SJCRH30 (cell line): ENCODE measurements around the gene NDST1. TPM values are rescaled to one million over a fixed set of nuclear protein-coding genes. Genes with fewer than 3 reads are reported as not detected.

Experiments used
- DNase-seq, 2 experiments: peaks; one replicate each; pipeline ENCODE4 v3.0.0-alpha.2; 2015 to 2020
- H3K27ac ChIP-seq: fragments of 250-450 bp; sonication (Bioruptor Pico); 2 replicates; pipeline ENCODE4 v1.5.1; 2020; ENCODE audit warnings: mild to moderate bottlenecking, moderate library complexity
- H3K27me3 ChIP-seq: fragments of 250-450 bp; sonication (Bioruptor Pico); 2 replicates; pipeline ENCODE4 v1.5.1; 2020; ENCODE audit warnings: mild to moderate bottlenecking, moderate library complexity
- H3K36me3 ChIP-seq: fragments of 250-450 bp; sonication (Bioruptor Pico); 2 replicates; pipeline ENCODE4 v1.5.1; 2020; ENCODE audit warnings: mild to moderate bottlenecking, moderate library complexity
- H3K4me1 ChIP-seq: fragments of 250-450 bp; sonication (Bioruptor Pico); 2 replicates; pipeline ENCODE4 v1.5.1; 2020; ENCODE audit warnings: mild to moderate bottlenecking, moderate library complexity
- H3K4me3 ChIP-seq: fragments of 250-450 bp; sonication (Bioruptor Pico); 2 replicates; pipeline ENCODE4 v1.5.1; 2020; ENCODE audit warnings: mild to moderate bottlenecking, moderate library complexity
- H3K9me3 ChIP-seq: fragments of 250-450 bp; sonication (Bioruptor Pico); replicated peaks from 2 replicates; pipeline ENCODE4 v1.5.1; 2020; ENCODE audit warnings: mild to moderate bottlenecking, moderate library complexity
- total RNA-seq: library from RNA; depleted of rRNA; stranded (reverse); fragments of >200 nt; shearing (Covaris generic); gene quantifications from 2 replicates; pipeline ENCODE4 v1.2.3, GENCODE V29; 2014

The NDST1 gene
- total RNA-seq, 1 experiment from 2014 or later = 30.0 TPM

GRCh38 chr5:150549735-150550134 is 41.8 kb downstream of the NDST1 start:
- no peaks in the 10 kb centered on the region for H3K27me3 ChIP-seq
- peaks cover 37% of the 10 kb centered on the region for H3K36me3 ChIP-seq
- no peak for DNase-seq
- H3K27ac ChIP-seq = no peak overlapping the region
- no peaks in the 10 kb centered on the region for H3K9me3 ChIP-seq
- H3K4me1 ChIP-seq = no peaks in the 10 kb centered on the region
- H3K4me3 ChIP-seq = no peak overlapping the region

- Histone ChIP-seq H3K27me3 (no peaks in the 10 kb centered on the region), H3K36me3 (peaks cover 37% of the 10 kb centered on the region), H3K9me3 (no peaks in the 10 kb centered on the region), H3K4me1 (no peaks in the 10 kb centered on the region), H3K4me3 (no peak overlapping the region), H3K27ac (no peak overlapping the region)
- DNase-seq = no peak
Observed at GRCh38 chr5:150550286-150550685, 42.4 kb downstream of the NDST1 start.

- no peak for DNase-seq
- H3K4me1 ChIP-seq = no peaks in the 10 kb centered on the region
- H3K36me3 ChIP-seq = peaks cover 36% of the 10 kb centered on the region
- H3K4me3 ChIP-seq = no peak overlapping the region
- no peaks in the 10 kb centered on the region for H3K27me3 ChIP-seq
- H3K27ac ChIP-seq = no peak overlapping the region
- no peaks in the 10 kb centered on the region for H3K9me3 ChIP-seq
Observed at GRCh38 chr5:150551066-150551465, 43.1 kb downstream of the NDST1 start.

- H3K36me3 ChIP-seq = peaks cover 30% of the 10 kb centered on the region
- H3K27me3 ChIP-seq = no peaks in the 10 kb centered on the region
- no peaks in the 10 kb centered on the region for H3K4me1 ChIP-seq
- no peak for DNase-seq
- H3K4me3 ChIP-seq = no peak overlapping the region
- no peaks in the 10 kb centered on the region for H3K9me3 ChIP-seq
- H3K27ac ChIP-seq = no peak overlapping the region
Observed at GRCh38 chr5:150553402-150553801, 45.5 kb downstream of the NDST1 start.

GRCh38 chr5:150553911-150554310 is 46.0 kb downstream of the NDST1 start:
- Histone ChIP-seq H3K36me3 (peaks cover 26% of the 10 kb centered on the region), H3K27ac (no peak overlapping the region), H3K4me3 (no peak overlapping the region), H3K4me1 (no peaks in the 10 kb centered on the region), H3K9me3 (no peaks in the 10 kb centered on the region), H3K27me3 (no peaks in the 10 kb centered on the region)
- DNase-seq = no peak

DNA sequence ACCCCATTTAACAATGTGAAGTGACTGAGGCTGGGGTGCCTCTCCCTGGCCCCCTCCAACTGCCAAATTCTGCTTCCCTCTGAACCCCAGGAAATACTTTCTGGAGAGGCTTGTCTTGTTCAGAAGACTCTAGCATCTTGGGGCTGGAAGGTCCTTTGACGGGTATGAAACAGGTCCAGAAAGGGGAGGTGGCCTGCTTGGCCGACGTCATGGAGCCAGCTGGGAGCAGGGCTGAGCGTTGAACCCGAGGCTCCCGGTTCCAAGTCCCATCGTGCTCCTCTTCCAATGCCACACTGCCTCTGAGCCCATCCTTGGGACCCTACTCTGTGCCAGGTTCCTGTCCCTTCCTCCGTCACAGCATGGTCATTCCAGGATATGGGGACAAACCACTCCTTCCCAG is 46.9 kb downstream of the NDST1 start:
- H3K36me3 ChIP-seq = peaks cover 21% of the 10 kb centered on the region
- no peak overlapping the region for H3K4me3 ChIP-seq
- no peak overlapping the region for H3K27ac ChIP-seq
- no peaks in the 10 kb centered on the region for H3K4me1 ChIP-seq
- no peaks in the 10 kb centered on the region for H3K9me3 ChIP-seq
- H3K27me3 ChIP-seq = no peaks in the 10 kb centered on the region
- DNase-seq = no peak

- no peak for DNase-seq
- no peaks in the 10 kb centered on the region for H3K27me3 ChIP-seq
- H3K4me3 ChIP-seq = no peak overlapping the region
- H3K27ac ChIP-seq = no peak overlapping the region
- no peaks in the 10 kb centered on the region for H3K9me3 ChIP-seq
- H3K4me1 ChIP-seq = peaks cover 4% of the 10 kb centered on the region; the same call in 1 of the 2 replicates
- peaks cover 21% of the 10 kb centered on the region for H3K36me3 ChIP-seq
Observed at GRCh38 chr5:150556106-150556505, 48.2 kb downstream of the NDST1 start.

- no peaks in the 10 kb centered on the region for H3K27me3 ChIP-seq
- DNase-seq = no peak
- H3K27ac ChIP-seq = no peak overlapping the region
- no peak overlapping the region for H3K4me3 ChIP-seq
- peaks cover 15% of the 10 kb centered on the region for H3K36me3 ChIP-seq
- H3K4me1 ChIP-seq = peaks cover 4% of the 10 kb centered on the region; the same call in 1 of the 2 replicates
- no peaks in the 10 kb centered on the region for H3K9me3 ChIP-seq
Observed at GRCh38 chr5:150556859-150557508, 49.1 kb downstream of the NDST1 start.

GRCh38 chr5:150557509-150557872 is 49.6 kb downstream of the NDST1 start:
- peaks cover 4% of the 10 kb centered on the region; the same call in 1 of the 2 replicates for H3K4me1 ChIP-seq
- H3K9me3 ChIP-seq = no peaks in the 10 kb centered on the region
- H3K27me3 ChIP-seq = no peaks in the 10 kb centered on the region
- H3K27ac ChIP-seq = no peak overlapping the region
- no peak for DNase-seq
- H3K4me3 ChIP-seq = no peak overlapping the region
- peaks cover 13% of the 10 kb centered on the region for H3K36me3 ChIP-seq

DNA sequence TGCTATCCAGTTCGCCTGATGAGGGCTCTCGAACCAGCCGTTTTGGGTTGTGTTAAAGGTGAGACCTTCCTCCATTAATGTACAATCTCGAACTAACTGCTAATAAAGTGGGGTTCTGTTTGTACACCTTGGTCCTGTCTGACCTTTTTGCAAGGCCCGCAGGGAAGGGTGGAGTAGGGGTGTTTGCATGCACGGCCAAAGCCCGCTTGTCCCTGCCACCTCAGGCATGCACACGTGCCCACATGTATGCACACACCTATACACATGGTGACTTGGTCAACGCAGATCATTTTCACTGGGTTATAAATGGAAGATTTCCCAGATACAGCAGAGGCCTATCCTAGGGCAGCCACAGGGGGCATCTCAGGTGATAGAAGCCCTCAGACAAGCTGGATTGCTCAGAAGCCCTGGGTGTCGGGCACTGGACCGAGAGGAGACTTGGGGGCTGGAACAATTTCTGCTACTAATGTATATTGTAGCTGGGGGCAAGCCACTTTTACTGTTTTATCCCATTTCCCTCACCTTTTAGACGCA is 50.2 kb downstream of the NDST1 start:
- Histone ChIP-seq H3K36me3 (peaks cover 6% of the 10 kb centered on the region; the same call in 1 of the 2 replicates), H3K4me3 (no peak overlapping the region), H3K9me3 (0 out of 2 replicates have a peak, but pooled peaks cover 3% of the 10 kb centered on the region), H3K4me1 (peaks cover 4% of the 10 kb centered on the region; the same call in 1 of the 2 replicates), H3K27ac (no peak overlapping the region), H3K27me3 (no peaks in the 10 kb centered on the region)
- DNase-seq = no peak

GRCh38 chr5:150559088-150559487 is 51.2 kb downstream of the NDST1 start:
- Histone ChIP-seq H3K9me3 (0 out of 2 replicates have a peak, but pooled peaks cover 3% of the 10 kb centered on the region), H3K36me3 (peaks cover 5% of the 10 kb centered on the region; the same call in 1 of the 2 replicates), H3K4me3 (no peak overlapping the region), H3K27me3 (no peaks in the 10 kb centered on the region), H3K27ac (no peak overlapping the region), H3K4me1 (peaks cover 4% of the 10 kb centered on the region; the same call in 1 of the 2 replicates)
- DNase-seq = no peak

GRCh38 chr5:150559701-150560100 is 51.8 kb downstream of the NDST1 start:
- no peak for DNase-seq
- Histone ChIP-seq H3K27me3 (no peaks in the 10 kb centered on the region), H3K4me1 (peaks cover 4% of the 10 kb centered on the region; the same call in 1 of the 2 replicates), H3K36me3 (peaks cover 5% of the 10 kb centered on the region; the same call in 1 of the 2 replicates), H3K9me3 (0 out of 2 replicates have a peak, but pooled peaks cover 3% of the 10 kb centered on the region), H3K4me3 (no peak overlapping the region), H3K27ac (no peak overlapping the region)

DNA sequence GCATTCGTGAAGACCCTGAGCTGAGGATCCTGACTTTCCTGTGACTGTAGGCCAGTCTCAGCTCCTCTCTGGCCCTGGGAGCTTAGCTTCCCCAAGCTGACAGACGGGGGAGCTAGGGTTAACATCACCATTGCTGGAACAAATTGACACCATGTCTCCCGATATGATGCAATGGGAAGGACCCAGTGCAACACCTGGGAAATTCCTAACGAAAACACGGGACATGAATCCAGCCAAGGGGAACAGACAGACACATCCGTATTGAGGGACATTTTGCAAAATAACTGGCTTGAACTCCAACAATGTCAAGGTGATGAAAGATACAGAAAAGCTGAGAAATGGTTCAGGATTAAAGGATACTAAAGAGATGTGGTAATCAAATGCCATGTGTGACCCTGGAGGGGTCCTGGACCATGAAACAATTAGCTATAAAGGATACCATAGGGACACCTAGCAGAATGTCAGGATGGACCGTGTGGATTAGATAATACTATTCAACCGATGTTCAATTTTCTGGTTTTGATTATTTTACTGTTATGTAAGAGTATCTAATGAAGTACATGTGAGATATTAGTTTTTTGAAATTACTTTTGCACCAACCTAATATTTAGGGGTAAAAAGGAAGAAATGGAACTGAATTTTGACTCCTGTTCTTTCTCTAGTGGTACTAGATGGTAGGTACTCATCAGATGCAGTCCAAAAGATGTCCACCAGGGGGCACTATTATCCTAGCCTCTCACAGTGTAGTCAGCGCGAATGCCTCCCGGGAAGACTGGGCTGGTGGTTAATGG is 52.7 kb downstream of the NDST1 start:
- Histone ChIP-seq H3K4me3 (no peak overlapping the region), H3K9me3 (0 out of 2 replicates have a peak, but pooled peaks cover 3% of the 10 kb centered on the region), H3K27me3 (no peaks in the 10 kb centered on the region), H3K36me3 (0 out of 2 replicates have a peak, but pooled peaks cover 4% of the 10 kb centered on the region), H3K27ac (no peak overlapping the region), H3K4me1 (peaks cover 4% of the 10 kb centered on the region; the same call in 1 of the 2 replicates)
- peak; percentile 85 to 96 for DNase-seq

- Histone ChIP-seq H3K36me3 (no peaks in the 10 kb centered on the region), H3K27me3 (no peaks in the 10 kb centered on the region), H3K27ac (no peak overlapping the region), H3K4me1 (peaks cover 4% of the 10 kb centered on the region; the same call in 1 of the 2 replicates), H3K9me3 (0 out of 2 replicates have a peak, but pooled peaks cover 3% of the 10 kb centered on the region), H3K4me3 (no peak overlapping the region)
- no peak for DNase-seq
Observed at GRCh38 chr5:150561192-150561512, 53.2 kb downstream of the NDST1 start.
